ENCODE data around the gene EGR1.

EGR1 gene

DNA sequence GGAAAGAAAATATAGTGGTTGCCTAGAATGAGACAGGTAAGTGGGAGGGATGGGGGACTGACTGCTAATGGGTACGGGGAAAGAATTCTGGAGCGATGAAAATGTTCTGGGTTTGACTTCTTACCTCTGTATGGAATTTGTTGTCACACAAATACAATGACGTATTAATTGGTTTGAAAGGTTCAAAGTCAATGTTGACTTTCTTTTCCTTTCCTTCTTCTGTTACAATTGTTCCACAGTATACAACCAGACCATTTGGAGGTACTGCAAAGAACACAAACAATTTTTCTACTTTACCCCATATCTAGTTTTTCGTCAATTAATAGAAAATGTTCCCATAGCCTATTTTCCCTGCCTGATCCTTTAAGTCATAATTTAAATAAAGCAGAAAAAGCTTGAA, 52.2 kb downstream of the EGR1 start:
- TF ChIP-seq, protein P1, sequence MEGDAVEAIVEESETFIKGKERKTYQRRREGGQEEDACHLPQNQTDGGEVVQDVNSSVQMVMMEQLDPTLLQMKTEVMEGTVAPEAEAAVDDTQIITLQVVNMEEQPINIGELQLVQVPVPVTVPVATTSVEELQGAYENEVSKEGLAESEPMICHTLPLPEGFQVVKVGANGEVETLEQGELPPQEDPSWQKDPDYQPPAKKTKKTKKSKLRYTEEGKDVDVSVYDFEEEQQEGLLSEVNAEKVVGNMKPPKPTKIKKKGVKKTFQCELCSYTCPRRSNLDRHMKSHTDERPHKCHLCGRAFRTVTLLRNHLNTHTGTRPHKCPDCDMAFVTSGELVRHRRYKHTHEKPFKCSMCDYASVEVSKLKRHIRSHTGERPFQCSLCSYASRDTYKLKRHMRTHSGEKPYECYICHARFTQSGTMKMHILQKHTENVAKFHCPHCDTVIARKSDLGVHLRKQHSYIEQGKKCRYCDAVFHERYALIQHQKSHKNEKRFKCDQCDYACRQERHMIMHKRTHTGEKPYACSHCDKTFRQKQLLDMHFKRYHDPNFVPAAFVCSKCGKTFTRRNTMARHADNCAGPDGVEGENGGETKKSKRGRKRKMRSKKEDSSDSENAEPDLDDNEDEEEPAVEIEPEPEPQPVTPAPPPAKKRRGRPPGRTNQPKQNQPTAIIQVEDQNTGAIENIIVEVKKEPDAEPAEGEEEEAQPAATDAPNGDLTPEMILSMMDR (IDR thresholded peaks at IDR 0.05; ENCODE audit: insufficient read depth, missing control alignments): no peak
- DNase-seq (ENCODE audit: insufficient read length, low spot score) (no peak), FAIRE-seq (no peak)

Measured in D721Med (cell line).